ENCODE results near the gene FEM1B.

FEM1B gene

DNA sequence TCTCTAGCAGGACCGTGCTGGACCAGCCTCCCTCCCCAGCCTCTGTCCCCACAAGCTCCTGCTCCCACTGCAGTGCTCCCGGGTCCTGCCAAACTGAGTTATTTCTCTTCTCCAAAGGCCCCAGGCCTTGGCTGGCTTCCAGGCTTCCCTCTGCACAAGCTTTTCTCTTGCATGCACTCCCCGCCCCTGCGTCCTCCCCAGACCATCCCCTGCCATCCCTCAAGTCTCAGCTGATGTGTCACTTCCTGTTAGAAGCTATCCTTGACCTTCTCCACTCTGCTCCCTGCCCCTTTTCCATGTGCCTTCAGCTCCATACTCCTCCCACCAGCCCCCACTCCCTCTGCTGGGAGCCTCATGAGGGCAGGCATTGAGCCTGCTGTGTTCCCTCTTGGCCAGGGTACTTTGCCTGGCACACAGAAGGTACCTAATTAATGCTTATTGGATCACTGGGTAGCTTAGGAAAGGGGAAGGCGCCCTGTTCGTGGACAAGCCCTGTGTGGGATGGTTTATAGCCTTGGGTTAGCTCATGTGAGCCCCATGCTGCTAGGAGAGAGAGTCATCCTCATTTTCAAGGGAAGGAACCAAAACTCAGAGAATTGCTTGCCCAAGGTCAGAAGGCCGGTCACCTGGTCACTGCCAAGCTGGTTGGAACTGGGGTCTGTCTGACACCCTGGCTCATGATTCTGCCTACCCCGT, 56.4 kb downstream of the FEM1B start:
- H3K9me3 ChIP-seq (ENCODE audit: control insufficient read depth in 2 of 2, low read length in 2 of 2): no peaks in the 10 kb centered on the region
- no peaks in the 10 kb centered on the region for H3K36me3 ChIP-seq (ENCODE audit: control insufficient read depth in 2 of 2, insufficient read depth in 2 of 2, low read length in 2 of 2)
- H3K9ac ChIP-seq (ENCODE audit: low read depth in 1 of 2, low read length in 2 of 2): no peak overlapping the region
- H3K27me3 ChIP-seq (ENCODE audit: control insufficient read depth in 2 of 2, insufficient read depth in 2 of 2, low read length in 2 of 2): no peaks in the 10 kb centered on the region
- no peak overlapping the region for H3K4me3 ChIP-seq (ENCODE audit: low read length in 2 of 2)
- no peak overlapping the region for H3K27ac ChIP-seq (ENCODE audit: low read depth in 2 of 2, low read length in 2 of 2)
- H3K4me1 ChIP-seq (ENCODE audit: control insufficient read depth in 2 of 2, insufficient read depth in 2 of 2, low read length in 2 of 2): no peaks in the 10 kb centered on the region

- Histone ChIP-seq H3K9ac (ENCODE audit: low read depth in 1 of 2, low read length in 2 of 2) (no peak overlapping the region), H3K4me1 (ENCODE audit: control insufficient read depth in 2 of 2, insufficient read depth in 2 of 2, low read length in 2 of 2) (no peaks in the 10 kb centered on the region)
Observed at GRCh38 chr15:68334661-68335124, 57.1 kb downstream of the FEM1B start.

DNA sequence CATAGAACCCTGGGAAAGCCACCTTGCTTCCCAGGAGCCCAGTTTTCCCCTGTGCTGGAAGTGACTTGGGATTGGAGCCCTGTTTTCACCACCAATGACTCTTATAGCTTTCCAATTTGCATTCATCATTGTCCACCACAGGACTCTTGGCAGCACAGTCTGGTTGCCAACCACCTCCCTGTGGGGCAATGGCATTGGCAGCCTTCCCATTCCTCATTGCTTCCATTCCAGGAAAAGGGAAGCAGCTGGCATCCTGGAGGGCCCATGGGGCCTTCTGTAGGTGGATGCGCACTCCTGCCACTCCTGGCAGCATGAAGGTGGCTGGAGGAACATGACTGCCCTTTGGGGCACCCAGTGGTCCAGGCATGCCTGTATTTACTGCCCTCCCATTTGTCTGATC, 57.7 kb downstream of the FEM1B start:
- Histone ChIP-seq H3K9me3 (ENCODE audit: control insufficient read depth in 2 of 2, low read length in 2 of 2) (no peaks in the 10 kb centered on the region), H3K4me3 (ENCODE audit: low read length in 2 of 2) (no peak overlapping the region), H3K27me3 (ENCODE audit: control insufficient read depth in 2 of 2, insufficient read depth in 2 of 2, low read length in 2 of 2) (no peaks in the 10 kb centered on the region), H3K36me3 (ENCODE audit: control insufficient read depth in 2 of 2, insufficient read depth in 2 of 2, low read length in 2 of 2) (no peaks in the 10 kb centered on the region), H3K4me1 (ENCODE audit: control insufficient read depth in 2 of 2, insufficient read depth in 2 of 2, low read length in 2 of 2) (no peaks in the 10 kb centered on the region), H3K9ac (ENCODE audit: low read depth in 1 of 2, low read length in 2 of 2) (no peak overlapping the region), H3K27ac (ENCODE audit: low read depth in 2 of 2, low read length in 2 of 2) (no peak overlapping the region)

More at GRCh38 chr15:68334661-68335124, 57.1 kb downstream of the FEM1B start:
- Histone ChIP-seq H3K4me3 (ENCODE audit: low read length in 2 of 2) (no peak overlapping the region), H3K9me3 (ENCODE audit: control insufficient read depth in 2 of 2, low read length in 2 of 2) (no peaks in the 10 kb centered on the region), H3K36me3 (ENCODE audit: control insufficient read depth in 2 of 2, insufficient read depth in 2 of 2, low read length in 2 of 2) (no peaks in the 10 kb centered on the region), H3K27me3 (ENCODE audit: control insufficient read depth in 2 of 2, insufficient read depth in 2 of 2, low read length in 2 of 2) (no peaks in the 10 kb centered on the region), H3K27ac (ENCODE audit: low read depth in 2 of 2, low read length in 2 of 2) (no peak overlapping the region)

GRCh38 chr15:68335655-68336054, 58.1 kb downstream of the FEM1B start:
- Histone ChIP-seq H3K36me3 (ENCODE audit: control insufficient read depth in 2 of 2, insufficient read depth in 2 of 2, low read length in 2 of 2) (no peaks in the 10 kb centered on the region), H3K4me1 (ENCODE audit: control insufficient read depth in 2 of 2, insufficient read depth in 2 of 2, low read length in 2 of 2) (no peaks in the 10 kb centered on the region), H3K27me3 (ENCODE audit: control insufficient read depth in 2 of 2, insufficient read depth in 2 of 2, low read length in 2 of 2) (no peaks in the 10 kb centered on the region), H3K9ac (ENCODE audit: low read depth in 1 of 2, low read length in 2 of 2) (no peak overlapping the region), H3K27ac (ENCODE audit: low read depth in 2 of 2, low read length in 2 of 2) (no peak overlapping the region), H3K9me3 (ENCODE audit: control insufficient read depth in 2 of 2, low read length in 2 of 2) (no peaks in the 10 kb centered on the region), H3K4me3 (ENCODE audit: low read length in 2 of 2) (no peak overlapping the region)

DNA sequence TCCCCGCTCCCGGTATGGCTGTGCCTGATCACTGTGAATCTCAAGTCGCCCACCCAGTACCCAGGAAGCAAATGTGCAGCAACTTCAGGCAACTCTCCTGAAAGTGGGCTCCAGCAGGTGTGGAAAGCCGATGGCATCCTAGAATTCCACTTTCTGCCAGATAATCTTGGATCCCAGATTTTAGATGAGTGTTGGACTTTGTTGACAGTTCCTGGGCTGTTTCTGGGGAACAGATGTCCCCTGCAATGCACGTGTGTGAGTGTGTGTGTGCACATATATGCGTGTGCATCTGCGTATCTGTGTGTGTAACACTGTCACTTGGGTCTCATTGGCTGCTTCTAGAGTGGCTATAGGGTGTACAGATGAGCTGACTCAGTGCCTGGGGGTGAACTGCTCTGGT, 59.0 kb downstream of the FEM1B start:
- Histone ChIP-seq H3K4me1 (ENCODE audit: control insufficient read depth in 2 of 2, insufficient read depth in 2 of 2, low read length in 2 of 2) (no peaks in the 10 kb centered on the region), H3K4me3 (ENCODE audit: low read length in 2 of 2) (no peak overlapping the region), H3K27me3 (ENCODE audit: control insufficient read depth in 2 of 2, insufficient read depth in 2 of 2, low read length in 2 of 2) (no peaks in the 10 kb centered on the region), H3K9ac (ENCODE audit: low read depth in 1 of 2, low read length in 2 of 2) (no peak overlapping the region), H3K36me3 (ENCODE audit: control insufficient read depth in 2 of 2, insufficient read depth in 2 of 2, low read length in 2 of 2) (no peaks in the 10 kb centered on the region), H3K9me3 (ENCODE audit: control insufficient read depth in 2 of 2, low read length in 2 of 2) (no peaks in the 10 kb centered on the region), H3K27ac (ENCODE audit: low read depth in 2 of 2, low read length in 2 of 2) (no peak overlapping the region)

DNA sequence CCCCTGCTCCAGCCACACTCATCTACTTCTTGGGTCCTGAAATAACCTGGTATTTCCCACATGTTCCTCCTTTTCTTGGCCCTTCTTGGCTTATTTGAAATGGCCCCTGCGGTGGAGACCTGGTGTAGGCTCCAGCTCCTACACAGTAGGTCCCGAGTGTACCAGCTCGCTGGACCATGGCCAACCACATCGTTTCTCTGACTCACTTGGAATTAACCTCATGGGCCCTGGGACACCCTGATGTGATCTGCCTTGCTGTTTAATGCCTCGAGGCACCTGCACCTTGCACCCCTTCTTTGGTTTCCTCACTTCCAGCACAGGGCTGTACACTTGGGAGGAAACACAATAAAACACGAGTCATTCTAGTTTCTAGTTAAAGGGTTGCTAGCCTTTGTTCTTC, 60.3 kb downstream of the FEM1B start:
- Histone ChIP-seq H3K27me3 (ENCODE audit: control insufficient read depth in 2 of 2, insufficient read depth in 2 of 2, low read length in 2 of 2) (no peaks in the 10 kb centered on the region), H3K9me3 (ENCODE audit: control insufficient read depth in 2 of 2, low read length in 2 of 2) (no peaks in the 10 kb centered on the region), H3K4me1 (ENCODE audit: control insufficient read depth in 2 of 2, insufficient read depth in 2 of 2, low read length in 2 of 2) (no peaks in the 10 kb centered on the region), H3K4me3 (ENCODE audit: low read length in 2 of 2) (no peak overlapping the region), H3K27ac (ENCODE audit: low read depth in 2 of 2, low read length in 2 of 2) (no peak overlapping the region), H3K9ac (ENCODE audit: low read depth in 1 of 2, low read length in 2 of 2) (no peak overlapping the region), H3K36me3 (ENCODE audit: control insufficient read depth in 2 of 2, insufficient read depth in 2 of 2, low read length in 2 of 2) (no peaks in the 10 kb centered on the region)

GRCh38 chr15:68339481-68339880, 61.9 kb downstream of the FEM1B start:
- Histone ChIP-seq H3K9ac (ENCODE audit: low read depth in 1 of 2, low read length in 2 of 2) (no peak overlapping the region), H3K4me1 (ENCODE audit: control insufficient read depth in 2 of 2, insufficient read depth in 2 of 2, low read length in 2 of 2) (no peaks in the 10 kb centered on the region), H3K36me3 (ENCODE audit: control insufficient read depth in 2 of 2, insufficient read depth in 2 of 2, low read length in 2 of 2) (no peaks in the 10 kb centered on the region), H3K27me3 (ENCODE audit: control insufficient read depth in 2 of 2, insufficient read depth in 2 of 2, low read length in 2 of 2) (no peaks in the 10 kb centered on the region), H3K4me3 (ENCODE audit: low read length in 2 of 2) (no peak overlapping the region), H3K27ac (ENCODE audit: low read depth in 2 of 2, low read length in 2 of 2) (no peak overlapping the region), H3K9me3 (ENCODE audit: control insufficient read depth in 2 of 2, low read length in 2 of 2) (no peaks in the 10 kb centered on the region)

DNA sequence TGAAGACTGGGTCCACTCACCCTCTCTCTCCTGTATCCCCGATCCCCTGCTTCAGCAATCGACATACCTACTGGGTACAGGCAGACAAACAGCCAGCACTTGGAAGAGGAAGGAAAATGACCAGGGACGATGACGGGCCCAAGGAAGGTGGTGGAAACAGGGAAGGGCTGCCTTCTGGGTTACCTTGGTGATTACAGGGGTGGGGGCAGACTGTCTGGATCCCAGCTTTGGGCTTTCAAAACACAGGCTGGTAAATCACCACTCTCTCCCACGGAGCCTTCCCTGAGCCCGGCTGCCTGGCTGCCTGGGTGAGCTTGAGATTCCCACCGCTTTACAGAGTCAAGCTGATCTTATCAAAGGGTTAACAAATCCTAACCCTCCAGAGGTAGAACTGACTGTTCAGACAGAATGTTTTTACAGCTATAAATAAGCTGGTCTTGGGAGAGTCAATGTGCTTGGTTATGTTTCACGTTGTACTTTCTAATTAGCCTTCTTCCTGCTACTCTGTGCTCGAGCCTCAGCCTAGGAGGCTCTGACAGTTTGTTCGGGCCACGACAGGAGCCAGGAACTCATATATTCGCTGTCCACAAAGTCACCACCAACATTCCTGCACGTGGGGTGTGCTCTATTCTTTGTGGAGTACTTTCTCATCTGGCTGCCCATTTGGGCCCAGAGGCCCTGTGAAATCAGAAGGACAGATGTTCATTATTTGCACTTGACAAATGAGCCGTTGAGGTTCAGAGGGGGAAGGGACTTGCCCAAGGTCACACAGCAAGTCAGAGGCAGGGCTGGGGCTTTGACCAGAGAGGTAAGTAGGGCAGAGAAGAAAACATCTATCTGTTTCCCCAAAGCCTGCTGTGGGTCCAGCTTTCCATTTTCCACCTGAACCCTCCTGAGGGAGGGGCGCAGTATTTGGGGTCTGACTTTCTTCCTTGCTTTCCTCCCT, 63.5 kb downstream of the FEM1B start:
- no peak overlapping the region for H3K9ac ChIP-seq (ENCODE audit: low read depth in 1 of 2, low read length in 2 of 2)
- no peaks in the 10 kb centered on the region for H3K36me3 ChIP-seq (ENCODE audit: control insufficient read depth in 2 of 2, insufficient read depth in 2 of 2, low read length in 2 of 2)
- no peaks in the 10 kb centered on the region for H3K27me3 ChIP-seq (ENCODE audit: control insufficient read depth in 2 of 2, insufficient read depth in 2 of 2, low read length in 2 of 2)
- H3K27ac ChIP-seq (ENCODE audit: low read depth in 2 of 2, low read length in 2 of 2): no peak overlapping the region
- H3K9me3 ChIP-seq (ENCODE audit: control insufficient read depth in 2 of 2, low read length in 2 of 2): no peaks in the 10 kb centered on the region
- no peak overlapping the region for H3K4me3 ChIP-seq (ENCODE audit: low read length in 2 of 2)
- H3K4me1 ChIP-seq (ENCODE audit: control insufficient read depth in 2 of 2, insufficient read depth in 2 of 2, low read length in 2 of 2): no peaks in the 10 kb centered on the region

DNA sequence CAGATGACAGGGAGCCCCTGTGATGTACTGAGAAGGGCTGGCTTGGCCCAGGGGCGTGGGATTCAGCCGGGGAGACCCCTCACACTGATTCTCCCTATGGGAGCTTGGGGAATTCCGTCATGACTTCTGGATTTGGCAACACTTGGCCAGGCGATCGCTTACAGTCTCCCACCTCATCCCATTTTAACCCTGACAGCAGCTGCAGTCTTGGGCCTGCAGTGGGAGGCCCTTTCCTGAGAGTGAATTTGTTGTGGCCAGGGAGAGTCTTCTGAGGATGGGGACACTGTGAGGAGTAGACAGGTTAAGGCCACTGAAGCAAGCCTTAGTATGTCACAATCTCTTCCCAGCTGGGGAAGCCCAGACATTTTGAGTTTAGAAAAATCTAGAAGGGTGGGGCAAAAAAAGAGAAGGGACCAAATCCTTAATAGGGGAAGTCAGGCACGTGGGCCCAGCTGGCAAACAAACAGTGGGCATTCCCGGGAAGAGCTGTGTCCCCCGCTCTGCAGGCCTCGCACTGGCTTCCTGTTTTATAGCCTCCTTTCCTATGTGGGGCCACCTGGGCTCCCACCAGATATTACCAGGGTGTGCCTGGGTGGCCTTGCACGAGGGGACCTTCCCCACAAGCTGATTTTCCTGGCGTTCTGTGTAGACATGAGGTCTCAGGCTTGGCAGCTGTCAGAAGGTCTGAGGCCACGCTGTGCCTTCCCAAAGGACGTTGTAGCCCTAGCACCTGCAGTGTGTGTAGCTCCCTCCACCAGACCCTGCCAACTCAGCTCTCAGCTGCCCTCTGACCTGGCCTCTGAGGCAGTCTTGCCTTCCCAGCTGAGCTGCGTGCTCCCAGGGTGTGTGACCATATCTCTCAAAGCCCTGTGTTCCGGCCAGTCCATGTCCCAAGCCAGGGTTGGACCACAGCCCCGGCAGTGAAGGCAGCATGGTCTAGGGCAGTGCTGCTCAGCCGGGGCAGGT, 64.5 kb downstream of the FEM1B start:
- H3K9me3 ChIP-seq (ENCODE audit: control insufficient read depth in 2 of 2, low read length in 2 of 2): no peaks in the 10 kb centered on the region
- no peaks in the 10 kb centered on the region for H3K36me3 ChIP-seq (ENCODE audit: control insufficient read depth in 2 of 2, insufficient read depth in 2 of 2, low read length in 2 of 2)
- no peaks in the 10 kb centered on the region for H3K27me3 ChIP-seq (ENCODE audit: control insufficient read depth in 2 of 2, insufficient read depth in 2 of 2, low read length in 2 of 2)

More for the DNA sequence above, 64.5 kb downstream of the FEM1B start:
- Histone ChIP-seq H3K9ac (ENCODE audit: low read depth in 1 of 2, low read length in 2 of 2) (no peak overlapping the region), H3K4me3 (ENCODE audit: low read length in 2 of 2) (no peak overlapping the region), H3K4me1 (ENCODE audit: control insufficient read depth in 2 of 2, insufficient read depth in 2 of 2, low read length in 2 of 2) (no peaks in the 10 kb centered on the region), H3K27ac (ENCODE audit: low read depth in 2 of 2, low read length in 2 of 2) (no peak overlapping the region)

All from mucosa of rectum (tissue), 2 donors.